ENCODE results near the gene C22orf23. TPM values are rescaled to one million over a fixed set of nuclear protein-coding genes. Genes with fewer than 3 reads are reported as not detected.

Gene C22orf23
- total RNA-seq, 4 donors from 2014 or later, result not detected

GRCh38 chr22:37983860-37984791 lies 30.7 kb upstream of the C22orf23 start, which contains the start of gene SOX10:
SOX10 (minus strand) TSS chr22:37984555; CDS start chr22:37983784, 771 bp downstream.
- Histone ChIP-seq H3K9me3 (no peaks in the 10 kb centered on the region), H3K4me3 (peak within 1 kb of the TSS; percentile 36), H3K27ac (peak within 1 kb of the TSS; percentile 61), H3K4me1 (no peaks in the 10 kb centered on the region), H3K27me3 (no peaks in the 10 kb centered on the region), H3K36me3 (peaks cover 4% of the 10 kb centered on the region)
- 84% methylated on average over 25 of the region's 42 CpGs for WGBS
- no peak for DNase-seq (ENCODE audit: low spot score in 2 of 2)
- TF ChIP-seq POLR2AphosphoS5 (IDR thresholded peaks at IDR 0.05) (no peak), POLR2A (IDR thresholded peaks at IDR 0.05) (no peak), EP300 (IDR thresholded peaks at IDR 0.05) (no peak)
- TF ChIP-seq, protein P1, sequence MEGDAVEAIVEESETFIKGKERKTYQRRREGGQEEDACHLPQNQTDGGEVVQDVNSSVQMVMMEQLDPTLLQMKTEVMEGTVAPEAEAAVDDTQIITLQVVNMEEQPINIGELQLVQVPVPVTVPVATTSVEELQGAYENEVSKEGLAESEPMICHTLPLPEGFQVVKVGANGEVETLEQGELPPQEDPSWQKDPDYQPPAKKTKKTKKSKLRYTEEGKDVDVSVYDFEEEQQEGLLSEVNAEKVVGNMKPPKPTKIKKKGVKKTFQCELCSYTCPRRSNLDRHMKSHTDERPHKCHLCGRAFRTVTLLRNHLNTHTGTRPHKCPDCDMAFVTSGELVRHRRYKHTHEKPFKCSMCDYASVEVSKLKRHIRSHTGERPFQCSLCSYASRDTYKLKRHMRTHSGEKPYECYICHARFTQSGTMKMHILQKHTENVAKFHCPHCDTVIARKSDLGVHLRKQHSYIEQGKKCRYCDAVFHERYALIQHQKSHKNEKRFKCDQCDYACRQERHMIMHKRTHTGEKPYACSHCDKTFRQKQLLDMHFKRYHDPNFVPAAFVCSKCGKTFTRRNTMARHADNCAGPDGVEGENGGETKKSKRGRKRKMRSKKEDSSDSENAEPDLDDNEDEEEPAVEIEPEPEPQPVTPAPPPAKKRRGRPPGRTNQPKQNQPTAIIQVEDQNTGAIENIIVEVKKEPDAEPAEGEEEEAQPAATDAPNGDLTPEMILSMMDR (IDR thresholded peaks at IDR 0.05), result no peak

DNA sequence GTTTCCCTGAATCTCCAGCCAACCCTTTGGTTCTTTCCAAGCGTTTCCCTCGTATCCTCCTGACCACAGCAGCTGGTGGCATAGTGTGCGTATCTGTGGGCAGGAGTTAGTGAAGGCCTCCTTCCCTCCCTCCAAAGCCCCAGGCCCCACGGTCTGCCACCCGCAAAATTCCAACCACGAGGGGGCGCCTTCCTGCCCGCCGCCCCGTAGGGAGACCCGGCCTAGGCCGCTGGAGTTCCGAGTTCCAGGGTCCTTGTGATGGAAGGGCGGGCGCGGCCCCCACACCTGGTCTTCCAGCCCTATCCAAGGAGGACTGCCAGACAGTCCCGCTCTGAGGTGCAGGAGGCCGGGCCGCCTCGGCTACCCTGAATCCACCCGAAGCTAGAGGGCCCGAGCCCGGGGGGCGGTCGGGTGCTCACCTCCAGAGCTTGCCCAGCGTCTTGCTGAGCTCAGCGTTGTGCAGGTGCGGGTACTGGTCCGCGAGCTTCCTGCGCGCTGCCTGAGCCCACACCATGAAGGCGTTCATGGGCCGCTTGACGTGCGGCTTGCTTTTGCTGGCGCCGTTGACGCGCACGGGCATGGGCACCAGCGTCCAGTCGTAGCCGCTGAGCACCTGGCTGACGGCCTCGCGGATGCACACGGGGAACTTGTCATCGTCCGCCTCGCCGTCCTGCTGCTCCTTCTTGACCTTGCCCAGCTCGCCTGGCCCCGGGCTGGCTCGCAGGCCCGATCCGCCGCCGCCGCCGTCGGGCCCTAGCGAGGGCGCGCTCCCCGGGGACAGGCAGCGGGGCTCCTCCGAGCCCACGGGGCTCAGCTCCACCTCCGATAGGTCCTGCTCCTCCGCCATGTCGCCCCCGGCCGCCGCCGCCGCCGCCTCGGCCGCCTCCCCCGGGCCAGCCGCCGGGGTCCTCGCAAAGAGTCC lies 29.8 kb upstream of the C22orf23 start:
- H3K4me3 ChIP-seq, result peak overlapping the region; percentile 36
- 70% methylated on average over 49 of the region's 84 CpGs for WGBS
- H3K9me3 ChIP-seq, result no peaks in the 10 kb centered on the region
- TF ChIP-seq POLR2A (IDR thresholded peaks at IDR 0.05) (no peak), POLR2AphosphoS5 (IDR thresholded peaks at IDR 0.05) (no peak), EP300 (IDR thresholded peaks at IDR 0.05) (no peak)
- TF ChIP-seq, protein P1 (IDR thresholded peaks at IDR 0.05), result no peak
- H3K27ac ChIP-seq, result peak overlapping the region; percentile 61
- H3K4me1 ChIP-seq, result no peaks in the 10 kb centered on the region
- peaks cover 4% of the 10 kb centered on the region for H3K36me3 ChIP-seq
- DNase-seq (ENCODE audit: low spot score in 2 of 2), result no peak
- H3K27me3 ChIP-seq, result no peaks in the 10 kb centered on the region

- WGBS, result 65% methylated on average over 8 of the region's 8 CpGs
- peak overlapping the region; percentile 36 for H3K4me3 ChIP-seq
- no peaks in the 10 kb centered on the region for H3K4me1 ChIP-seq
- TF ChIP-seq EP300 (IDR thresholded peaks at IDR 0.05), result no peak
- TF ChIP-seq, protein P1 (IDR thresholded peaks at IDR 0.05), result no peak
- TF ChIP-seq POLR2A (IDR thresholded peaks at IDR 0.05), result no peak
- TF ChIP-seq POLR2AphosphoS5 (IDR thresholded peaks at IDR 0.05), result no peak
- no peaks in the 10 kb centered on the region for H3K27me3 ChIP-seq
- H3K9me3 ChIP-seq, result no peaks in the 10 kb centered on the region
- no peak for DNase-seq (ENCODE audit: low spot score in 2 of 2)
- H3K27ac ChIP-seq, result no peak overlapping the region
- H3K36me3 ChIP-seq, result peaks cover 4% of the 10 kb centered on the region
Observed at GRCh38 chr22:37982151-37982785, 28.9 kb upstream of the C22orf23 start.

DNA sequence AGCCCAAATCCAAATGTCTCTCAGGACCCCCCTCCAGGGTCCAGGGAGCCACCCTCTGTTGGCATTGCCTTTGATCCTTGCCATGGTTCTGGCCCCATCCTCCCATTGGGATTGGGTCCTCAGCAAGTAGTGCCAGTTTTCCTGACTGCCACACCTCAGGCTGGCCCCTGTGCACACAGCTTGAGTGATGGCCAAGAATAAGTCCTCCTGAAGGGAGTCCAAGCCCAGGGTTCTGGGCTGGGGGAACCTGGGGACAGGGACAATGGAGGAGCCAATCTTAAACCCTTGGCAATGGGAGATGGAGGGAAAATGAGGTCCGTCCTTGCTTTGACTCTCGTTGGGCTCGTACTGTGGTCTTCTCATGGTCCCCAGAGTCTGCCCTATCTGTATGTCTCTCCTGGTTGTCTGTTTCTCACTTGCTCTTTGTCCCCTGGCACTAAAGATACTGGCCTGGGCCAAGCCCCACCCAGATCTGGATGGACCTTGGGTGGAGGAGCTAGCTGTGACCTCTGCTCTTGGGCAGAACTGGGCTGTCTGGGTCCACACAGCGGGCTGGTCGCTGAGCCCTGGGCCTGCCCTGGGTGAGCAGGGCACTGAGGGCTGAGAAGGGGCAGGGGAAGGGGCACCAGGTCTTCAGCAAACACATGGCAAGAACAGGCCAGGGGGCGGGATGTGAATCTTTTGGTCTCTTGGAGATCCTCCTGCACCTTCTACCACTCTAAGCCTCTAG lies 28.0 kb upstream of the C22orf23 start:
- no peaks in the 10 kb centered on the region for H3K9me3 ChIP-seq
- TF ChIP-seq EP300 (IDR thresholded peaks at IDR 0.05) (no peak), POLR2A (IDR thresholded peaks at IDR 0.05) (no peak), POLR2AphosphoS5 (IDR thresholded peaks at IDR 0.05) (no peak)
- TF ChIP-seq, protein P1 (IDR thresholded peaks at IDR 0.05), result no peak
- peak overlapping the region; percentile 36 for H3K4me3 ChIP-seq
- H3K27me3 ChIP-seq, result no peaks in the 10 kb centered on the region
- WGBS, result 76% methylated on average over 5 of the region's 6 CpGs
- no peak for DNase-seq (ENCODE audit: low spot score in 2 of 2)
- no peak overlapping the region for H3K27ac ChIP-seq
- H3K36me3 ChIP-seq, result peaks cover under 1% of the 10 kb centered on the region
- H3K4me1 ChIP-seq, result no peaks in the 10 kb centered on the region

Data from suprapubic skin (tissue), 4 donors.